Trophoblast cell (in vitro differentiated cells and primary cell): ENCODE results near the gene CABCOCO1.

Experiments used
- DNase-seq, 2 donors: peaks; one replicate each; pipeline ENCODE4 v3.0.0-alpha.2; 2016
- H2AFZ ChIP-seq: 2 replicates; pipeline ENCODE4 v1.6.1; 2013; ENCODE audit warnings: low read length, moderate library complexity, mild to moderate bottlenecking; ENCODE audit not compliant: insufficient read depth, poor library complexity
- H2AK5ac ChIP-seq: 2 replicates; pipeline ENCODE4 v1.6.1; 2013; ENCODE audit warnings: mild to moderate bottlenecking, low read length
- H2BK120ac ChIP-seq: 2 replicates; pipeline ENCODE4 v1.6.1; 2013; ENCODE audit warnings: low read length, mild to moderate bottlenecking, moderate library complexity; ENCODE audit not compliant: insufficient read depth, poor library complexity
- H2BK12ac ChIP-seq: 2 replicates; pipeline ENCODE4 v1.6.1; 2013; ENCODE audit warnings: mild to moderate bottlenecking, low read length, moderate library complexity
- H2BK5ac ChIP-seq: 2 replicates; pipeline ENCODE4 v1.6.1; 2013; ENCODE audit warnings: low read length, low read depth, moderate library complexity, mild to moderate bottlenecking; ENCODE audit not compliant: poor library complexity
- H3K14ac ChIP-seq: 2 replicates; pipeline ENCODE4 v1.6.1; 2013; ENCODE audit warnings: mild to moderate bottlenecking, low read length
- H3K18ac ChIP-seq: 2 replicates; pipeline ENCODE4 v1.6.1; 2013; ENCODE audit warnings: mild to moderate bottlenecking, low read length
- H3K23ac ChIP-seq: 2 replicates; pipeline ENCODE4 v1.6.1; 2013; ENCODE audit warnings: low read length
- H3K27ac ChIP-seq: 2 replicates; pipeline ENCODE4 v1.5.1; 2013; ENCODE audit warnings: low read depth, mild to moderate bottlenecking, inconsistent platforms, low read length, moderate library complexity
- H3K27me3 ChIP-seq: 2 replicates; pipeline ENCODE4 v1.6.1; 2013; ENCODE audit warnings: inconsistent platforms, mild to moderate bottlenecking, low read length, moderate library complexity; ENCODE audit not compliant: insufficient read depth
- H3K36me3 ChIP-seq, 2 experiments: 1 replicate in 1 of 2; 2 replicates in 1 of 2; pipeline ENCODE4 v1.6.1; 2013; ENCODE audit warnings: low read length in 2 of 2, mild to moderate bottlenecking in 2 of 2, moderate library complexity in 1 of 2; ENCODE audit not compliant: insufficient read depth in 2 of 2, control insufficient read depth in 1 of 2
- H3K4ac ChIP-seq: 2 replicates; pipeline ENCODE4 v1.6.1; 2013; ENCODE audit warnings: low read depth, mild to moderate bottlenecking, low read length, moderate library complexity
- H3K4me1 ChIP-seq, 2 experiments: 1 replicate in 1 of 2; 2 replicates in 1 of 2; pipeline ENCODE4 v1.6.1; 2013; ENCODE audit warnings: low read length in 2 of 2, mild to moderate bottlenecking in 2 of 2, moderate library complexity in 1 of 2; ENCODE audit not compliant: insufficient read depth in 2 of 2, control insufficient read depth in 1 of 2
- H3K4me2 ChIP-seq: 2 replicates; pipeline ENCODE4 v1.6.1; 2013; ENCODE audit warnings: inconsistent platforms, mild to moderate bottlenecking, low read length, moderate library complexity
- H3K4me3 ChIP-seq: 2 replicates; pipeline ENCODE4 v1.5.1; 2013; ENCODE audit warnings: mild to moderate bottlenecking, low read depth, low read length, inconsistent platforms
- H3K79me1 ChIP-seq: one replicate; pipeline ENCODE4 v1.6.1; 2013; ENCODE audit warnings: low read length
- H3K79me2 ChIP-seq: 2 replicates; pipeline ENCODE4 v1.6.1; 2013; ENCODE audit warnings: low read length, mild to moderate bottlenecking; ENCODE audit not compliant: control insufficient read depth, insufficient read depth, poor library complexity
- H3K9ac ChIP-seq: 2 replicates; pipeline ENCODE4 v1.6.1; 2013; ENCODE audit warnings: mild to moderate bottlenecking, low read length
- H3K9me3 ChIP-seq: 2 replicates; pipeline ENCODE4 v1.6.1; 2013; ENCODE audit warnings: low read depth, mild to moderate bottlenecking, control low read depth, inconsistent platforms, low read length; ENCODE audit not compliant: insufficient read depth
- H4K12ac ChIP-seq: 2 replicates; pipeline ENCODE4 v1.6.1; 2013; ENCODE audit warnings: low read depth, mild to moderate bottlenecking, low read length, moderate library complexity
- H4K8ac ChIP-seq: 2 replicates; pipeline ENCODE4 v1.6.1; 2013; ENCODE audit warnings: low read depth, mild to moderate bottlenecking, low read length, moderate library complexity
- H4K91ac ChIP-seq: one replicate; pipeline ENCODE4 v1.6.1; 2013; ENCODE audit warnings: low read depth, mild to moderate bottlenecking, low read length, moderate library complexity
- WGBS: extraction: QIAGEN DNeasy Blood & Tissue Kit; methylation state at CpG from one replicate; pipeline ENCODE4 v1.1.7; 2013; ENCODE audit warnings: missing lambda C conversion rate; ENCODE audit not compliant: insufficient read length, insufficient coverage; ENCODE audit errors: extremely low coverage; 5-methylcytosine and 5-hydroxymethylcytosine counted together

CABCOCO1 gene

GRCh38 chr10:61795551-61795950 lies 132.8 kb downstream of the CABCOCO1 start:
- no peak overlapping the region for H4K91ac ChIP-seq
- no peak overlapping the region for H3K9ac ChIP-seq
- H3K9me3 ChIP-seq: no peaks in the 10 kb centered on the region
- no peak overlapping the region for H4K8ac ChIP-seq
- no peak overlapping the region for H3K27ac ChIP-seq
- no peak overlapping the region for H3K4me2 ChIP-seq
- peak in 1 of 2 donors; percentile 6 for DNase-seq
- H2BK5ac ChIP-seq: no peak overlapping the region
- H3K79me1 ChIP-seq: no peaks in the 10 kb centered on the region
- H3K4me1 ChIP-seq: no peaks in the 10 kb centered on the region
- H3K4ac ChIP-seq: no peak overlapping the region
- no CpG with 5 or more reads among the region's 3 CpGs for WGBS
- H3K79me2 ChIP-seq: no peaks in the 10 kb centered on the region
- H3K4me3 ChIP-seq: no peak overlapping the region
- H4K12ac ChIP-seq: no peak overlapping the region
- H3K23ac ChIP-seq: no peak overlapping the region
- no peak overlapping the region for H2AK5ac ChIP-seq
- H2BK120ac ChIP-seq: no peak overlapping the region
- no peaks in the 10 kb centered on the region for H3K36me3 ChIP-seq
- H2AFZ ChIP-seq: no peak overlapping the region
- no peaks in the 10 kb centered on the region for H3K27me3 ChIP-seq
- no peak overlapping the region for H3K18ac ChIP-seq
- H2BK12ac ChIP-seq: no peak overlapping the region
- no peak overlapping the region for H3K14ac ChIP-seq

GRCh38 chr10:61796785-61797184 lies 134.1 kb downstream of the CABCOCO1 start:
- H3K9ac ChIP-seq: no peak overlapping the region
- no peak overlapping the region for H3K14ac ChIP-seq
- no peaks in the 10 kb centered on the region for H3K79me2 ChIP-seq
- H2BK5ac ChIP-seq: no peak overlapping the region
- no peak overlapping the region for H3K18ac ChIP-seq
- H4K12ac ChIP-seq: no peak overlapping the region
- no peaks in the 10 kb centered on the region for H3K79me1 ChIP-seq
- no peaks in the 10 kb centered on the region for H3K36me3 ChIP-seq
- H3K23ac ChIP-seq: no peak overlapping the region
- H4K91ac ChIP-seq: no peak overlapping the region
- no peaks in the 10 kb centered on the region for H3K9me3 ChIP-seq
- no peak overlapping the region for H3K4ac ChIP-seq
- H3K4me2 ChIP-seq: no peak overlapping the region
- H2AFZ ChIP-seq: no peak overlapping the region
- H2AK5ac ChIP-seq: no peak overlapping the region
- no CpG with 5 or more reads among the region's 1 CpG for WGBS
- H2BK120ac ChIP-seq: no peak overlapping the region
- H4K8ac ChIP-seq: no peak overlapping the region
- H2BK12ac ChIP-seq: no peak overlapping the region
- no peak for DNase-seq
- H3K27ac ChIP-seq: no peak overlapping the region
- no peaks in the 10 kb centered on the region for H3K4me1 ChIP-seq
- H3K27me3 ChIP-seq: no peaks in the 10 kb centered on the region
- H3K4me3 ChIP-seq: no peak overlapping the region

GRCh38 chr10:61797304-61798153 lies 134.8 kb downstream of the CABCOCO1 start:
- Histone ChIP-seq H2BK12ac (no peak overlapping the region), H3K23ac (no peak overlapping the region), H2BK120ac (no peak overlapping the region), H2AK5ac (no peak overlapping the region), H3K9me3 (no peaks in the 10 kb centered on the region), H4K12ac (no peak overlapping the region), H3K36me3 (no peaks in the 10 kb centered on the region), H3K79me1 (no peaks in the 10 kb centered on the region), H3K4ac (no peak overlapping the region), H3K4me2 (no peak overlapping the region), H3K27ac (no peak overlapping the region), H2BK5ac (no peak overlapping the region), H3K4me1 (no peaks in the 10 kb centered on the region), H4K8ac (no peak overlapping the region), H3K79me2 (no peaks in the 10 kb centered on the region), H3K18ac (no peak overlapping the region), H3K27me3 (no peaks in the 10 kb centered on the region), H3K9ac (no peak overlapping the region), H3K4me3 (no peak overlapping the region), H3K14ac (no peak overlapping the region), H4K91ac (no peak overlapping the region), H2AFZ (no peak overlapping the region)
- DNase-seq: no peak
- no CpG with 5 or more reads among the region's 17 CpGs for WGBS

GRCh38 chr10:61798713-61799112 lies 136.0 kb downstream of the CABCOCO1 start:
- no peak overlapping the region for H3K4me2 ChIP-seq
- H2BK120ac ChIP-seq: no peak overlapping the region
- H4K12ac ChIP-seq: no peak overlapping the region
- no peak overlapping the region for H2BK12ac ChIP-seq
- H4K91ac ChIP-seq: no peak overlapping the region
- H3K23ac ChIP-seq: no peak overlapping the region
- no peak overlapping the region for H3K14ac ChIP-seq
- H3K79me2 ChIP-seq: no peaks in the 10 kb centered on the region
- H3K79me1 ChIP-seq: no peaks in the 10 kb centered on the region
- H2AK5ac ChIP-seq: no peak overlapping the region
- no peaks in the 10 kb centered on the region for H3K9me3 ChIP-seq
- H3K4me3 ChIP-seq: no peak overlapping the region
- no peak overlapping the region for H2AFZ ChIP-seq
- no peak overlapping the region for H3K27ac ChIP-seq
- no peak for DNase-seq
- H3K9ac ChIP-seq: no peak overlapping the region
- H3K18ac ChIP-seq: no peak overlapping the region
- no peak overlapping the region for H3K4ac ChIP-seq
- no peaks in the 10 kb centered on the region for H3K27me3 ChIP-seq
- H4K8ac ChIP-seq: no peak overlapping the region
- H2BK5ac ChIP-seq: no peak overlapping the region
- H3K4me1 ChIP-seq: no peaks in the 10 kb centered on the region
- H3K36me3 ChIP-seq: no peaks in the 10 kb centered on the region
